Fibroblast of villous mesenchyme (primary cell): ENCODE data around the gene AATF. TPM values are rescaled to one million over a fixed set of nuclear protein-coding genes. Genes with fewer than 3 reads are reported as not detected.

Experiments
- DNase-seq: peaks from one replicate; pipeline ENCODE4 v3.0.0-alpha.2; 2010; ENCODE audit warnings: low read depth
- H3K4me3 ChIP-seq: 2 replicates; pipeline ENCODE4 v1.5.1; 2011; ENCODE audit warnings: low read depth, mild to moderate bottlenecking, low read length
- total RNA-seq: library from RNA; depleted of rRNA; stranded (reverse); fragments of >200 nt; gene quantifications from 2 replicates; pipeline ENCODE4 v1.2.3, GENCODE V29; 2012
- TF ChIP-seq, protein P1 (sequence below): IDR thresholded peaks from 2 replicates; pipeline ENCODE4 v1.5.1; 2012; ENCODE audit warnings: low read depth, mild to moderate bottlenecking, low read length; ENCODE audit not compliant: insufficient read depth

The AATF gene
- total RNA-seq, 1 donor: 24.2 TPM

DNA sequence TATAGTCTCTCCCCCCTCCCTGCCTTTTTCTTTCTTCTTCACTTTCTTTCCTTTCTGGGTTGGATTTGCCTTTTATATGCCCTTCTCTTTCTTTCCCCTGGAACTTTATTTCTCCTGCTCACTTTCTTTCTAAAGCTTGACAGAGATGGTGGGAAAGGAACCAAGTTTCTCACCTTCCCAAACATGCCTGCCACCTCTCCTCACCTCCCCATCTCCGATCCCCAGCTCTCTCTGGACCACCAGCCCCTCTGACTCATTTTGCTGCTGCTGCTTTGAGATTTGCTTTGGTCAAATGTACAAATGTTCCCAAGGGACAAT, 18.2 kb upstream of the AATF start:
- TF ChIP-seq, protein P1, sequence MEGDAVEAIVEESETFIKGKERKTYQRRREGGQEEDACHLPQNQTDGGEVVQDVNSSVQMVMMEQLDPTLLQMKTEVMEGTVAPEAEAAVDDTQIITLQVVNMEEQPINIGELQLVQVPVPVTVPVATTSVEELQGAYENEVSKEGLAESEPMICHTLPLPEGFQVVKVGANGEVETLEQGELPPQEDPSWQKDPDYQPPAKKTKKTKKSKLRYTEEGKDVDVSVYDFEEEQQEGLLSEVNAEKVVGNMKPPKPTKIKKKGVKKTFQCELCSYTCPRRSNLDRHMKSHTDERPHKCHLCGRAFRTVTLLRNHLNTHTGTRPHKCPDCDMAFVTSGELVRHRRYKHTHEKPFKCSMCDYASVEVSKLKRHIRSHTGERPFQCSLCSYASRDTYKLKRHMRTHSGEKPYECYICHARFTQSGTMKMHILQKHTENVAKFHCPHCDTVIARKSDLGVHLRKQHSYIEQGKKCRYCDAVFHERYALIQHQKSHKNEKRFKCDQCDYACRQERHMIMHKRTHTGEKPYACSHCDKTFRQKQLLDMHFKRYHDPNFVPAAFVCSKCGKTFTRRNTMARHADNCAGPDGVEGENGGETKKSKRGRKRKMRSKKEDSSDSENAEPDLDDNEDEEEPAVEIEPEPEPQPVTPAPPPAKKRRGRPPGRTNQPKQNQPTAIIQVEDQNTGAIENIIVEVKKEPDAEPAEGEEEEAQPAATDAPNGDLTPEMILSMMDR: no peak
- no peak overlapping the region for H3K4me3 ChIP-seq
- DNase-seq: no peak

DNA sequence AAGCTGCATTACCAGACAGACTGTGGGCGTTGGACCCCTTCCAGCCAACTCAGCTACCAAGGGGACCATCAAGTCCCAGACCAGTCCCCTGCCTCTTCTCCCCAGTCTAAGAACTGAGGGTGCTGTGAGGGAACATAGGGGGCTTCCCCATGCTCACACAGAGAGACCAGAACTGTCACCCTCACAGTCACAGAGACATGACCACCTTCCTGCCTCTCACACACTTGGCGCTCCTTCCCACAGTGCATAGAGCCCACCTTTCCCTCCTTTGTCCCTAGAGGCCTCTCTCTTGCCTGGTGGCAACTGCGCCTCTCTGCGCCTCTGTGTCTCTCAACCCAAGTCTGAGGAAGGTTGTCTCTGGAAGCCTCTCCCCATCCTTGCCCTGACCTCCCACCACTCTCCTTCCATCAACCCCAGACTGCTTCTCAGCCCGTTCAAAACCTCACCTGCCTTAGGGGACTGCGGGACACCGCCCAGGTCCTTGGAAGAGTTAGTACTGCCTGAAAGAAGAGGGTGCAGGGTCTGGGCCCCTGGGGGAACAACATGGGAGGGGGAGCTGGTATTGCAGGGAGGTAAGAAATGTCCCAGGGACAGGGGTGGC, 17.6 kb upstream of the AATF start:
- TF ChIP-seq, protein P1: no peak
- H3K4me3 ChIP-seq: no peak overlapping the region
- DNase-seq: no peak

DNA sequence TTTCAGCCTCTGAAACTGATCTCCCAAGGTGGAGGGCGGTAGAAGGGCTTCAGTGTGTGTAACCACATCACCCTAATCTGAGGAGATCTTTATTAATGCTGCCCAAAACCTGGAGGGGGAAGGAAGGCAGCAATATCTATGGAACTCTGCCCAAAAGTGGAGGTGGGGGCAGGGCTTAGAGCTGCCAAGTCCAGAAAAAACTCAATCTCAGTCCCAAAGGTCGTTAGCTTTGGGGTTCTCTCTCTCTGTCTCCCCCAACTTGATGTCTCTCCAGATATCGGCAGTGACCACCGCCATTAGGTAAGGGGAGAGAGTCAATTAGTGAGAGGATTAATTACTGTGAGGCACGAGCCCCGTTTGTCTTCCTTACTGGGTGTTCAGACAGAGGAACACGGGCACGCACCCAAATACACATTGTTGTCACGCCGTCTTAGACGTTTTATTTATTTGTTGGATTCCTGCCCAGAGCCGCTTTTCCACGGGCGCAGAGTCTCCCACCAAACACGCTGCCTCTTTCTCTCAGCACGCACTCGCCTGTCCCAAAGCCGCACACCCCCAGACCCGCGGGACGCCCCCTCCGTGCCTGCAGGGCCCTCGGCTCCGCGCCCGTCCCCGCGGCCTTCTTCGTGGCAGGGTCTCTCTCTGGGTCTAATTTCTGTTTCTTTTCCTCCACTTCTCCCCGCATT, 16.9 kb upstream of the AATF start:
- TF ChIP-seq, protein P1: no peak
- no peak overlapping the region for H3K4me3 ChIP-seq
- no peak for DNase-seq

DNA sequence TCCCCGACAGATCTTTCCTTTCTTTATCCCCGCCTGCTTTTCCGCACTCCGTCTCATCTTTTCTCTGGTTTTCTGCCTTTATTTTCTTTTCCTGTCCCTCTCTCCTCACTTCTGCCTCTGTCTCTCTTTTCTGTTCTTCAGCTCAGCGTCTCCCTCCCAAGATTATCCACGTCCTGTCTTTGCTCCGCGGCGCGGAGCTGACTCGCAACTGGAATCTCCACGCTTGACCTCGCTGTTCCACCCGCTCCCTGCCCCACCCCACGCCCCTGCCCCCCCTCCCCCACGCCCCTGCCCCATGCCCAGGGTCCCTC, 16.4 kb upstream of the AATF start:
- TF ChIP-seq, protein P1: no peak
- no peak overlapping the region for H3K4me3 ChIP-seq
- DNase-seq: no peak

DNA sequence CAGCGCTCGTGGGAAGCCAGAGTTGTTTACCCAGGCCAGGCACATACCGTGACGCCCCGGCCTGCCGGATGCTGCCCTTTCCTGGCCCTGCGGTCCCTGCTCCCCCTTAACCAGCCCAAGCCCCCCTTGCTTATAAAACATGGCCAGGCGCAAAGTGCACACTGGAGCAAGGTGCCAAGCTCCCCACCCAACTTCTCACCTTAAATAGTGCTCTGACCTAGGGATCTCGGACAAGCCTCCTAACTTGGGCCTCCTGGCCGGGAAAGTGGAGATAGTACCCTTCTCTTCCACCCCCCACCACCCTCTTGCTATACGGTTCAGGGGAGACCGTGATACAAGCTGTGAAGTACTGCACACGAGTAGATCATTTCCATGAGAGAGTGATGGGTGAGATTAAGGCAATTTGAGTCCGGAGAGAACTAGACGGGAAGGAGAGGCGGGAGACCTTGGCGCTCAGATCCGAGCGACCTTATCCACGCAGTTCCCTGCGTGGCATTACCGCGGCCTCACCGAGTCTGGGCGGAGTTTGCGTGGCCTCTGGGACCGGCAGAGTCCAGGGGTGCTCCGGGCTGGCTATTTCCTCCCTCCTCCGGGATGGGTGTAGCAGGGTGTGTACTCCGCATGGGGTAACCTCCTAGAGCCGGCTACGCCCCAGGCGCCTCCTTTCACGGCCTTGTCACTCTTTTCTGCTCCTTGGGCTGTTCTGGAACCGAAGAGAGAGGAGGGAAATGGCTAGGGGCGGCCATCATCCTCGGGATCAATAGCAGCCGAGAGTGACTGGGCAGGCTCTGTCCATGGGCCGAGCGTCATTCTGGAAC, 15.9 kb upstream of the AATF start:
- no peak for DNase-seq
- H3K4me3 ChIP-seq: no peak overlapping the region
- TF ChIP-seq, protein P1: no peak

DNA sequence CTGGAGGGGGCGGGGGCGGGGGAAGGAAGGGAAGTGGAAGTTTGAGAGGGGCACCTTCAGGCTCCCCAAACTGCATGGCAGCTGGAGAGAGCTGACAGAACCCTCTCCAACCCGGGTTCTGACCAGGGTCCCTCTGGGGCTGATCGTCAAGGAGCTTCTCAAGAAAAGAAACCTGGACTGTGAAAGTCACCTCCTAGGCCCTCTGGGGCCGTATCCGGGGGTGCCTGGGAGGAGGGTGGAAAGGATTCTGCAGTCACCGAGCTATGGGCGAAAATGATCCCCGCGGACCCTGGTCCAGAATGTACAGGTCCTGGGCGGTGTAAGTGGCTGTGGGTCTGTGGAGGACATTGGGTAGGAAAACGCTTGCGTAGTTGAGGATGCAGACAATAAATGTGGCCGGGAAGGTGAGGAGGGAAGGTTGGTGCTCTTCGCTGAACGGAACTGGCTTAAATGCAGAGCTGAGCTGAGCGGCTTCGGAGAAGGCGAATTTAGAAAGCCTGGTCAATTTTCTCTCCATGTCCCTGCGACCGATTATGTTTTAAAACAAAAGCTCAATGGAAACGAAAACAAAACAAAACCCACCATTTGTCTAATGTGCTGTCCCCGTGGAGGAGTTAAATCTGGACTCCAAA, 15.1 kb upstream of the AATF start:
- DNase-seq: no peak
- no peak overlapping the region for H3K4me3 ChIP-seq
- TF ChIP-seq, protein P1: no peak
